Epidermal melanocyte (primary cell): ENCODE results near the gene GPATCH4.
"Not testable (repeated sequence)": the region's sequence is repeated elsewhere in the genome, so short reads cannot be mapped to it uniquely, and the experiment has no call there.

Experiments used
- DNase-seq: peaks from one replicate; pipeline ENCODE4 v3.0.0; 2011; ENCODE audit warnings: low spot score; ENCODE audit not compliant: insufficient read length

The GPATCH4 gene

GRCh38 chr1:156627313-156627880, 26.1 kb upstream of the GPATCH4 start:
- DNase-seq: no peak

GRCh38 chr1:156626079-156626438, 24.8 kb upstream of the GPATCH4 start:
- DNase-seq: no peak

DNA sequence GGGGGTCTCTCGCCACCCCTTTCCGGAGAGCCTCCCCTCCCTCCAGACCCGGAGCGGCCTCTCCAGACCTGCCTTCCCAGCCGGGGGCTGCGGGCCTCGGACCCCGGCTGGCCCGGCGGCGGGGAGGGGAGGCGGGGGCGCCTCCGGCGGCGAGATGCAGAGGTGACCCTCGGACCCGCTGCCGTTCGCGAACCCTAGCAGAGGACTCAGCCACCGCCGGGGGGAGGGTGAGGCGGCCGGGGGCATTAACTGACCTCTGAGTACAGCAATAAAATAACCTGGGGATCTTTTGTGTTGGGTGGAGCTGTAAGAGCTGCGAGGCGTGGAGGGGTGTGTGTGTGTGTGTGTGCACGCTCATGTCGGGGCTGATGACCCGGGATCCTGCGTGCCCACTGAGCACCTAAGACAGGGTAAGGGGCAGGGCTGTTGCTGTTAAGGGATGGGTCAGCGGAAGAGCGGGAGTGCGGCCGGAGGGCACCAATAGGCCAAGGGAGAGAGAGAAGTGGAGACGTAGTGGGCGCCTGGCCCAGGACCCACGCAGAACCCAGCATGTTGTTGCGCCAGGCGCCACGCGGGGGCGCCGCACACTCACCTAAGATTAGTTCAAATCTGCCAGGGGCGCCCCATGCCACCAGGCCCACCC, 24.3 kb upstream of the GPATCH4 start:
- DNase-seq: no peak

GRCh38 chr1:156624814-156625435, 23.6 kb upstream of the GPATCH4 start:
- DNase-seq: no peak

- no peak for DNase-seq
Observed at GRCh38 chr1:156623946-156624813, 22.9 kb upstream of the GPATCH4 start.

DNA sequence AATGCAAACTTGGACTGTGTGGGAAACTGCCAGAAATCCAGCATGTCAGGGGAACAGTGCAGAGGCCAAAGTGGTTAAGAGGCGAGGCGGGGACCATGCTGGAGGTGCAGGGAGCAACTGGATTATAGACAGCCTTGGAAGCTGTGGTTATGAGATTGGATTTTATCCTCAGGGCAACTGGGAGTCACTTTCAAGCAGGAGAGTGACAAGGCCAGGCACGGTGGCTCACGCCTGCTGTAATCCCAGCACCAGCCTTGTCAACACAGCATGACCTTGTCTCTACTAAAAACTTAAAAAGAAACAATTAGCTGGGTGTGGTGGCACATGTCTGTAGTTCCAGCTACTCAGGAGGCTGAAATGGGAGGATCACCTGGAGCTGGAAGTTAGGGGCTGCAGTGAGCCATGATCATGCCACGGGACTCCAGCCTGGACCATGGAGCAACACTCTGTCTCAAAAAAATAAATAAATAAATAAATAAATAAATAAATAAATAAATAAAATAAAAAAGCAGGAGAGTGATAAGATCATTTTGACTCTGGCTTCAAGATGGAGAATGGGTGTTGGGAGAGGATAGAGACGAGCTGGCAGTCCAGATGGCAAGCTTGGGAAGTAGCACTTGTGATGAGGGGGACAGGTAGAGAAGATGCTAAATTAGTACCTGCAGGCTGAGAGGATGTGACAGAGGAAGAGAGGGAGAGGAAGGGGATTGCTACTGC, 21.5 kb upstream of the GPATCH4 start:
- no peak for DNase-seq

- no peak for DNase-seq
Observed at GRCh38 chr1:156619582-156619955, 18.3 kb upstream of the GPATCH4 start.

DNA sequence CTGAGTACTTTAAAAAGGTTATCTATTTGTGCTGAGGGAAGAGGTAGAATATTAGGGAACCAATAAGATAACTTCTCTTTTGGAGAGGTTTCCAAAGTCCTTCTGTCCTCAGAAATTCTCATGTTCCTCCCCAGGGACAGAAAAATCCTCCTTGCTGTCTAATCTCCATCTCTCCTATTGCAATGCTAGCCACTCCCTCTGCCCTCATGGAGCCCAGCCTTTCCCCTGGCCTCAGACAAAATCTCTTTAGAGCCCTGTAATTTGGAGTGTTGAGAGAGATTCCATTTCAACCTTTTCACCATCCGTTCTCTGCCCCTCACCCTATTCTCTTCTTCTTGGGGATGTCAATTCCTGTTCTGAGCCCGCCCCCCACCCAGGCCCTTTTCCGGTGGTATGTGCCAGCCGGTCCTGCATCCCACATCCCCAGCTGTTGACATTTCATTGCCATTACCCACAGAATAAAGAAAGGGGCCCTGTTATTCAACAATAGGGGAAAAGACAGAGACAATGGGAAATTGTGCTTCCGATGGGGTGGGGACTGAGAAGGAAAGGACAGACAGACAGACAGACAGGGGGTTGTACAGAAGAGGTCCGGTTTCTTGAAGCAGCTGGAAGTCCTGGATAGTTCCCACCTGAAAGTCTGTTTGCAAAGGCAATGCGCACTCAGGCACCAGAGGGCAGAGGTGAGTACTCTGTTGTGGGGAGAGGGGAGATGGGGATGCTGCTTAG, 17.7 kb upstream of the GPATCH4 start, which contains the start of gene HAPLN2:
Gene HAPLN2 (plus strand): TSS at position 563 of the 729 bp plus-strand sequence. CDS start 4,076 bp downstream, outside the sequence.
- DNase-seq: no peak

- peak; percentile 86 for DNase-seq
Observed at GRCh38 chr1:156616463-156616862, 15.2 kb upstream of the GPATCH4 start.

DNA sequence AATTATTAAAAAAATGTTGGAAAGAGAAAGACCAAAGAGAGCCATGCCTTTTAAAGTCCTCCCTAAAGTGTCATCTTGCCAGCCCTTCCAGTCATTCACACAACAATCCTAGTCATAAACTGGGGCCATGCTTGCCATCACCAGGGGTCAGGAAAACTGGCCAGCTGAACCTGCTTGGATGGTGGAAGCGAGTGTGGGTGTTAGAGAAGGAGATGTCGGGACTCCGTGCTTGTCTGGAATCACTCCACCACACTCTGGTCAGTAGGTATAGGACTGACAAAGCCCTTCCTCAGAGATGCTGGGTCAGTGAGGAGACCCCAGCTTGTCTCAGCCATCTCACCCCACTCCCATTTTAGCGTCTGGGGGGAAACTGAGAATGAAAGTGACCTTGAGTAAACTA, 14.7 kb upstream of the GPATCH4 start:
- no peak for DNase-seq

DNA sequence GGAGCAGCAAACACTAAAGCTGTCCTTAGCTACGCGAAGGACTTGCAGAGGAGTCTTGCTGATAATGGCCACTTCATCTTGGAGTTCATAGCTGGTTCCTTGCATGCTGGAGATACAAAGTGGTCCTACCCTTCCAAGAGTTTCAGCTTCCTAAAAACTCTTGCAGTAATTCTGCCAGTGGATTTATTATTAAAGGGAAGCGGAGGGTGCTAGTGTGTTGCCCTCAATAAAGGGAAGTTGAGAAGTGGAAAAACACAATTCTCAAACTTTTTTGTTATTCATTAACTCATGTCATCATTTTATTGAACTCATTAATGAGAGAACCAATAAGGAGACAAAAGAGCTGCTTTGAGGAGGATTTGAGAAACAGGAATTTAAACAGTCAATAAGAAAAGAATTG, 11.4 kb upstream of the GPATCH4 start:
- DNase-seq: no peak

DNA sequence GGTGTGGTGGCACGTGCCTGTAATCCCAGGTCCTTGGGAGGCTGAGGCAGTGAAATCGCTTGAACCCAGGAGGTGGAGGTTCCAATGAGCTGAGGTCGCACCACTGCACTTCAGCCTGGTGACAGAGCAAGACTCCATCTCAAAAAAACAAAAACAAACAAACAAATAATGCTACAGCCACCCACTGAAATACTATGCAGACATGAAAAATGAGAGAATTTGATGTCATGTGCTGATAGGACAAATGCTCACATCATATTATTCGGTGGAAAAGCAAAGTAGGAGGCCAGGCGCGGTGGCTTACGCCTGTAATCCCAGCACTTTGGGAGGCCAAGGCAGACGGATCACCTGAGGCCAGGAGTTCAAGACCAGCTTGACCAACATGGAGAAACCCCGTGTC, 8.8 kb upstream of the GPATCH4 start:
- DNase-seq: not testable (repeated sequence)

DNA sequence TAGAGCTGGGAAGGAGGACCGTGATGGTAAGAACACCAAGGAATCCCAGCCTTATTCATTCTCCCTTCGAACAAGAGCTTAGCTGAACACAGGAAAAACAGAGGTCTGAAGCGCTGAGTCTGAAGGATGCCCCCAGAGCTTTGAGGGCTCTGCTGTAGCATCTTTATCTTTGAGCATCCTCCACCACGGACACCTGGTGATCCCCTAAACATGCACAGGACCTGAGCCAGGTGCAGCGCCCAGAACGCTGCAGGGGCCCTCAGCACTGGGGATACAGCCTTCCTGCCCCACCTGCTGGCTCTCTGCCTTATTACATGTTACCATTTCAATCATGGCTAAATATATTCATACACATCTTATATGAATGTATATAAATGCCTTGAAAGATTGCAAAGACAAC, 7.7 kb upstream of the GPATCH4 start:
- DNase-seq: no peak

- no peak for DNase-seq
Observed at GRCh38 chr1:156608036-156608674, 6.9 kb upstream of the GPATCH4 start.

DNA sequence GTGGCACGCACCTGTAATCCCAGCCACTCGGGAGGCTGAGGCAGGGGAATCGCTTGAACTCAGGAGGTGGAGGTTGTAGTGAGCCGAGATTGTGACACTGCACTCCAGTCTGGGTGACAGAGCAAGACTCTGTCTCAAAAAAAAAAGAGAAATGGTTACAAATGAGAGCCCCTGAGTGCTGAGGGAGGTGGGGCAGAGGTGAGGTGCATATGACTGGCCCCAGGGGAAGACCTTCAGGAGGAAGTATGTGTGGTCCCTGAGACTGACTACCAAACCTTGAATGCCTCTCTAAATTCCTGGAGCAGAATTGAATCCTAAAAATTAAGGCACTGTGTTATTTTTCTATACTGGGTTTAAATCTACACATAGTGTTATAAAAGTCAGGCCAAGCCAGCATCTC, 6.1 kb upstream of the GPATCH4 start:
- not testable (repeated sequence) for DNase-seq

GRCh38 chr1:156602557-156602993, 1.3 kb upstream of the GPATCH4 start:
- DNase-seq: no peak

- DNase-seq: no peak
Observed at GRCh38 chr1:156601892-156602291, 613 bp upstream of the GPATCH4 start.

DNA sequence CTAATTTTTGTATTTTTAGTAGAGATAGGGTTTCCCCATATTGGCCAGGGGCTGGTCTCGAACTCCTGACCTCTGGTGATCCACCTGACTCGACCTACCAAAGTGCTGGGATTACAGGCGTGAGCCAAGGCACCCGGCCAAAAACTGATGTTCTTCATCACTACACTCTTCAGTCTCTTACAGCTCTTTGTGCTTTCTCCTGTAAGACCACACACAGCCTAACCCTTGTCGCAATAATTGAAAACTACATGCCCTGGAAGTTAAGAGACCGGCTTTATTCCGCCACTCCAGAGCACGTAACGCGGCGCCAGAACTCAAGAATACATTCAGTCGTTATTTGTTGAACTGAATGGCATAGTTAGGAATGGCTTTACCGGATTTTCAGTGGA, 552 bp downstream of the GPATCH4 start:
- DNase-seq: no peak

GRCh38 chr1:156599811-156600210, 1.5 kb downstream of the GPATCH4 start:
- DNase-seq: no peak

- DNase-seq: no peak
Observed at GRCh38 chr1:156598731-156599432, 2.4 kb downstream of the GPATCH4 start.
